OCI-LY7 (cell line): ENCODE data around the gene NCKAP5. TPM values are rescaled to one million over a fixed set of nuclear protein-coding genes. Genes with fewer than 3 reads are reported as not detected.

Source experiments
- BruUV-seq: library from RNA; stranded (reverse); fragments of 400-500 nt; replicated peaks from 2 replicates; lab custom pipeline; 2021; lab: Mats Ljungman, UMichigan
- CTCF ChIA-PET: fragments of 300-600 bp; sonication (Branson Sonifier 250); formaldehyde crosslinking; loops from one replicate; lab custom pipeline; 2022; ENCODE audit warnings: antibody characterized with exemption; ENCODE audit not compliant: unreplicated experiment; lab: Charles Lee
- POLR2A ChIA-PET: fragments of 300-600 bp; sonication (Branson Sonifier 250); formaldehyde crosslinking; loops from one replicate; lab custom pipeline; 2022; ENCODE audit warnings: antibody characterized with exemption; lab: Charles Lee
- DNase-seq: peaks from one replicate; pipeline ENCODE4 v3.0.0-alpha.2; 2015; ENCODE audit warnings: low spot score
- H2AFZ ChIP-seq: fragments of 200-600 bp; sonication (generic), shearing (Covaris generic); 2 replicates; pipeline ENCODE4 v1.6.1; 2014; ENCODE audit warnings: mild to moderate bottlenecking, antibody characterized with exemption, low read length, moderate library complexity
- H3K27ac ChIP-seq: fragments of 200-600 bp; sonication (generic); 2 replicates; pipeline ENCODE4 v1.5.1; 2014; ENCODE audit warnings: mixed run types, low read depth, mild to moderate bottlenecking, moderate library complexity, low read length, inconsistent platforms; ENCODE audit not compliant: poor library complexity, severe bottlenecking
- H3K36me3 ChIP-seq: fragments of 200-600 bp; sonication (generic); 2 replicates; pipeline ENCODE4 v1.6.1; 2014; ENCODE audit warnings: mild to moderate bottlenecking, antibody characterized with exemption, low read length, moderate library complexity, mixed read lengths; ENCODE audit not compliant: insufficient read depth
- H3K4me1 ChIP-seq: fragments of 200-600 bp; sonication (generic); 2 replicates; pipeline ENCODE4 v1.5.1; 2014; ENCODE audit warnings: mild to moderate bottlenecking, low read length; ENCODE audit not compliant: insufficient read depth, poor library complexity, severe bottlenecking
- H3K4me2 ChIP-seq: fragments of 200-600 bp; sonication (generic); 2 replicates; pipeline ENCODE4 v1.6.1; 2014; ENCODE audit warnings: mild to moderate bottlenecking, low read length
- H3K4me3 ChIP-seq: fragments of 200-600 bp; sonication (generic); 2 replicates; pipeline ENCODE4 v1.5.1; 2014; ENCODE audit warnings: mild to moderate bottlenecking, low read depth, low read length; ENCODE audit not compliant: poor library complexity, severe bottlenecking
- H3K79me2 ChIP-seq: fragments of 200-600 bp; sonication (generic); 2 replicates; pipeline ENCODE4 v1.6.1; 2016; ENCODE audit warnings: low read depth, mild to moderate bottlenecking, low read length, moderate library complexity, mixed read lengths; ENCODE audit not compliant: insufficient read depth
- H3K9me2 ChIP-seq: fragments of 200-600 bp; sonication (generic); 2 replicates; pipeline ENCODE4 v1.6.1; 2016; ENCODE audit warnings: mild to moderate bottlenecking, low read length, mixed read lengths; ENCODE audit not compliant: insufficient read depth
- H3K9me3 ChIP-seq: fragments of 200-600 bp; sonication (generic); 2 replicates; pipeline ENCODE4 v1.6.1; 2014; ENCODE audit warnings: mild to moderate bottlenecking, mixed run types, low read length, mixed read lengths
- H4K20me1 ChIP-seq: fragments of 200-600 bp; sonication (generic); 2 replicates; pipeline ENCODE4 v1.6.1; 2014; ENCODE audit warnings: mild to moderate bottlenecking, antibody characterized with exemption, low read length, moderate library complexity, mixed read lengths; ENCODE audit not compliant: insufficient read depth
- EZH2phosphoT487 ChIP-seq: fragments of 200-600 bp; sonication (generic); IDR thresholded peaks from 2 replicates; pipeline ENCODE4 v1.6.1; 2018; ENCODE audit warnings: low read depth, borderline replicate concordance, mild to moderate bottlenecking, mixed run types, antibody characterized with exemption, low read length, moderate library complexity, mixed read lengths
- intact Hi-C: fragments of 100-400 bp; cut with micrococcal nuclease; formaldehyde crosslinking; loops from one replicate; pipeline ENCODE4 v1.10.0; 2022; ENCODE audit not compliant: unreplicated experiment
- total RNA-seq, 2 experiments: library from RNA; depleted of rRNA in 1 of 2; stranded (reverse); fragments of >200 nt in 1 of 2; shearing (Covaris generic) in 1 of 2; gene quantifications; 2 replicates each; pipeline ENCODE4 v1.2.3, GENCODE V29; 2014 to 2022
- TF ChIP-seq, protein P1 (sequence below): fragments of 200-600 bp; sonication (generic); conservative IDR thresholded peaks from 2 replicates; pipeline ENCODE4 v1.5.1; 2014; ENCODE audit warnings: mild to moderate bottlenecking, antibody characterized with exemption, low read length, moderate library complexity, mixed read lengths

NCKAP5 gene
- total RNA-seq, 2 experiments from 2014 or later = not detected

GRCh38 chr2:133163111-133163510 lies 405.2 kb downstream of the NCKAP5 start:
- Histone ChIP-seq H3K4me1 (no peaks in the 10 kb centered on the region), H3K4me3 (no peak overlapping the region), H3K9me3 (no peaks in the 10 kb centered on the region), H2AFZ (no peak overlapping the region), H4K20me1 (no peaks in the 10 kb centered on the region), H3K9me2 (no peaks in the 10 kb centered on the region), H3K36me3 (no peaks in the 10 kb centered on the region), H3K79me2 (no peaks in the 10 kb centered on the region), H3K4me2 (no peak overlapping the region), H3K27ac (no peak overlapping the region)
- intact Hi-C loops = no loop called here
- POLR2A ChIA-PET = no interaction called here
- no TSS peak for BruUV-seq
- no peak for DNase-seq
- CTCF ChIA-PET = no interaction called here
- TF ChIP-seq EZH2phosphoT487 = no peak
- TF ChIP-seq, protein P1, sequence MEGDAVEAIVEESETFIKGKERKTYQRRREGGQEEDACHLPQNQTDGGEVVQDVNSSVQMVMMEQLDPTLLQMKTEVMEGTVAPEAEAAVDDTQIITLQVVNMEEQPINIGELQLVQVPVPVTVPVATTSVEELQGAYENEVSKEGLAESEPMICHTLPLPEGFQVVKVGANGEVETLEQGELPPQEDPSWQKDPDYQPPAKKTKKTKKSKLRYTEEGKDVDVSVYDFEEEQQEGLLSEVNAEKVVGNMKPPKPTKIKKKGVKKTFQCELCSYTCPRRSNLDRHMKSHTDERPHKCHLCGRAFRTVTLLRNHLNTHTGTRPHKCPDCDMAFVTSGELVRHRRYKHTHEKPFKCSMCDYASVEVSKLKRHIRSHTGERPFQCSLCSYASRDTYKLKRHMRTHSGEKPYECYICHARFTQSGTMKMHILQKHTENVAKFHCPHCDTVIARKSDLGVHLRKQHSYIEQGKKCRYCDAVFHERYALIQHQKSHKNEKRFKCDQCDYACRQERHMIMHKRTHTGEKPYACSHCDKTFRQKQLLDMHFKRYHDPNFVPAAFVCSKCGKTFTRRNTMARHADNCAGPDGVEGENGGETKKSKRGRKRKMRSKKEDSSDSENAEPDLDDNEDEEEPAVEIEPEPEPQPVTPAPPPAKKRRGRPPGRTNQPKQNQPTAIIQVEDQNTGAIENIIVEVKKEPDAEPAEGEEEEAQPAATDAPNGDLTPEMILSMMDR = no peak

- no peak for TF ChIP-seq EZH2phosphoT487
- TF ChIP-seq, protein P1 = no peak
- ChIA-PET CTCF (no interaction called here), POLR2A (no interaction called here)
- BruUV-seq = no TSS peak
- Histone ChIP-seq H2AFZ (no peak overlapping the region), H3K4me3 (no peak overlapping the region), H3K4me1 (no peaks in the 10 kb centered on the region), H4K20me1 (no peaks in the 10 kb centered on the region), H3K27ac (no peak overlapping the region), H3K9me2 (no peaks in the 10 kb centered on the region), H3K36me3 (no peaks in the 10 kb centered on the region), H3K79me2 (no peaks in the 10 kb centered on the region), H3K4me2 (no peak overlapping the region), H3K9me3 (no peaks in the 10 kb centered on the region)
- intact Hi-C loops = no loop called here
- DNase-seq = no peak
Observed at GRCh38 chr2:133158442-133158841, 409.8 kb downstream of the NCKAP5 start.

- TF ChIP-seq, protein P1 = no peak
- ChIA-PET POLR2A (no interaction called here), CTCF (no interaction called here)
- no peaks in the 10 kb centered on the region for H3K36me3 ChIP-seq
- no peaks in the 10 kb centered on the region for H3K9me2 ChIP-seq
- intact Hi-C loops = no loop called here
- no peaks in the 10 kb centered on the region for H3K4me1 ChIP-seq
- H3K9me3 ChIP-seq = no peaks in the 10 kb centered on the region
- H3K4me2 ChIP-seq = no peak overlapping the region
- H3K4me3 ChIP-seq = no peak overlapping the region
- no TSS peak for BruUV-seq
- H2AFZ ChIP-seq = no peak overlapping the region
- DNase-seq = no peak
- no peaks in the 10 kb centered on the region for H3K79me2 ChIP-seq
- no peak overlapping the region for H3K27ac ChIP-seq
- H4K20me1 ChIP-seq = no peaks in the 10 kb centered on the region
Observed at GRCh38 chr2:133158024-133158423, 410.2 kb downstream of the NCKAP5 start.
